ENCODE measurements around the gene CST6. TPM values are rescaled to one million over a fixed set of nuclear protein-coding genes. Genes with fewer than 3 reads are reported as not detected.

CST6 gene
- total and polyA plus RNA-seq, 10 donors, result 0.76 to 1.4 (median 0.93) TPM; not detected in 7

GRCh38 chr11:65965986-65966762 is 45.6 kb upstream of the CST6 start:
- no peaks in the 10 kb centered on the region for H3K9me3 ChIP-seq
- DNase-seq, result no peak
- H3K36me3 ChIP-seq, result peaks cover 7 to 75% (median 68%) of the 10 kb centered on the region in 6 donors
- TF ChIP-seq POLR2A (IDR thresholded peaks at IDR 0.05), result no peak
- peak in 1 of 3 donors; percentile 47 for TF ChIP-seq POLR2AphosphoS5 (IDR thresholded peaks at IDR 0.05)
- no peak overlapping the region for H3K4me3 ChIP-seq
- no peaks in the 10 kb centered on the region for H3K27me3 ChIP-seq (replicated peaks in 1 of 7)
- 95 to 97% (median 96%) methylated on average over 22 to 36 of the region's 36 CpGs for WGBS, 5 donors
- intact Hi-C loops (cut with DNase I; ENCODE audit: low total_unique reads), result no loop called here
- no peak overlapping the region for H3K27ac ChIP-seq
- peaks cover 19 to 65% (median 42%) of the 10 kb centered on the region in 6 donors for H3K4me1 ChIP-seq

DNA sequence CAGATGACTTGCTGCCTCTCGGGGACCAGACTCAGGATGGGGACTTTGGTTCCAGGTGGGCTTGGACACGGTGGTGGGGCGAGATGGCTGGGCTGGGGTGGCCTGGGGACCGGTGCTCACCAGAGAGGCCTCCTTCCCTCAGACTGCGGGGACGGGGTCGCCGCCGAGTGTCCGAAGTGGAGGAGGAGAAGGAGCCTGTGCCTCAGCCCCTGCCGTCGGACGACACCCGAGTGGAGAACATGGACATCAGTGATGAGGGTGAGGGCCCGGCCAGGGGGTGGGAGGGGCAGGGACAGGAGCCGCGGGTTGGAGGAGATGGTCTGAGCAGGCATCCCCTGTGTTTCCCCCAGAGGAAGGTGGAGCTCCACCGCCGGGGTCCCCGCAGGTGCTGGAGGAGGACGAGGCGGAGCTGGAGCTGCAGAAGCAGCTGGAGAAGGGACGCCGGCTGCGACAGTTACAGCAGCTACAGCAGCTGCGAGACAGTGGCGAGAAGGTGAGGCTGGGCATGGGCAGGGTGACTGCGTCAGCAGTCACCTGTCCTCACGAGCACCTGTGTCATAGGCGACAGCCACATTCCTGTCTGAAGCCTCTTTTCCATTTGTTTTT is 44.4 kb upstream of the CST6 start:
- H3K4me1 ChIP-seq, result peaks cover 16 to 59% (median 37%) of the 10 kb centered on the region in 6 donors
- intact Hi-C loops (cut with DNase I; ENCODE audit: low total_unique reads), result no loop called here
- DNase-seq, result no peak

DNA sequence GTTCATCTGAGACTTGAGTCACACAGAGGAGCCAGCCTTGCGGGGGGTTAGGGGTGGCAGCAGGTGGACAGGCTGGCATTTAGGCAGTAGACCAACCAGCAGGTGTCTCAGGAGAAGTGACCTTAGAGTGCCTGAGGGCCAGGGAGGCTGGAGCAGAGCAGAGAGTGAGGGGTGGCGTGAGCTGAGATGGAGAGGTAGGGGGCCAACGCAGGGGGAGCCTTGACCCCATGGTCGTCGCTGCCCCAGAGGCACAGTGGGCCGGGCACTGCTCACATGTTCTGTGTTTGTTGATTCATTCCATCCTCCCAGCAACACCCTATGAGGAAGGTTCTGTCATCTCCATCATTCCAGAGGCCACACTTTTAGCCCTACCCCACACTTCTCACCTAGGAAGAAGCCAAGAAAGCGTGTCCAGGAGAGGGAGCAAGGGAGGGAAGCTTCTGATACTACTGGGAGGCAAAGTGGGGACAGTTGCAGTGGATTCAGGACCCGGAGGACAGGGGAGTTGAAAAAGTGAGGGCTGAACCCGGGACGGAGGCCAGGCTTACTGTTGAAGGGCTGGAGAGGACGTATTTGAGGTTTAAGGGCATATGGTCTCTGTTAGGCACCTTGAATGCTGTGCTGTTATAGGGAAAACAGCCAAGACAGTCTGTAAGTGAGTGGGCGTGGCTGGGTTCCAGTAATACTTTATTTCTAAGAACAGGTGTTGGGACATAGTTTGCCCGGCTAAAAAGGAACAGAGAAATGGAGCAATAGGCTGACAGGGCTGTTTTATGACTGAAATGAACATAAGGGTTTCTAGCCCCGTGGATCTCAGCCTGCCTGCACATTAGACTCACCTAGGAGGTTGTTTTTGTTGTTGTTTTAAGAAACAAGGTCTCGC is 43.0 kb upstream of the CST6 start:
- 77 to 93% (median 80%) methylated on average over 15 of the region's 15 CpGs for WGBS, 5 donors

More for the DNA sequence above, 44.4 kb upstream of the CST6 start:
- H3K9me3 ChIP-seq, result no peaks in the 10 kb centered on the region
- peak in 1 of 3 donors; percentile 45 for TF ChIP-seq POLR2AphosphoS5 (IDR thresholded peaks at IDR 0.05)
- TF ChIP-seq POLR2A (IDR thresholded peaks at IDR 0.05), result no peak
- no peak for TF ChIP-seq CTCF (IDR thresholded peaks at IDR 0.05 in 8 of 11, conservative IDR thresholded peaks at IDR 0.05 in 3 of 11)
- no peaks in the 10 kb centered on the region for H3K27me3 ChIP-seq (replicated peaks in 1 of 7)
- peaks cover 7 to 85% (median 68%) of the 10 kb centered on the region in 6 donors for H3K36me3 ChIP-seq
- peak overlapping the region in 1 of 8 donors; percentile 88 for H3K27ac ChIP-seq
- 94 to 97% (median 96%) methylated on average over 22 to 30 of the region's 30 CpGs for WGBS, 5 donors
- H3K4me3 ChIP-seq, result no peak overlapping the region

More for the DNA sequence above, 43.0 kb upstream of the CST6 start:
- Histone ChIP-seq H3K36me3 (peaks cover 7 to 91% (median 73%) of the 10 kb centered on the region in 6 donors), H3K9me3 (no peaks in the 10 kb centered on the region), H3K4me1 (peaks cover 2 to 45% (median 23%) of the 10 kb centered on the region in 6 donors), H3K27ac (peak overlapping the region in 7 of 8 donors; percentile 22 to 88 (median 84)), H3K27me3 (replicated peaks in 1 of 7) (no peaks in the 10 kb centered on the region), H3K4me3 (no peak overlapping the region)
- no peak for DNase-seq
- TF ChIP-seq POLR2A (IDR thresholded peaks at IDR 0.05) (no peak), POLR2AphosphoS5 (IDR thresholded peaks at IDR 0.05) (peak in 1 of 3 donors; percentile 50), CTCF (IDR thresholded peaks at IDR 0.05 in 8 of 11, conservative IDR thresholded peaks at IDR 0.05 in 3 of 11) (no peak)
- intact Hi-C loops (cut with DNase I; ENCODE audit: low total_unique reads), result no loop called here

Measured in spleen (tissue), 11 donors.